Esophagus muscularis mucosa (tissue), 3 donors: ENCODE data around the gene GPR22.

Source experiments
- CTCF ChIP-seq, 3 experiments: fragments of 200-600 bp in 2 of 3; fragments of 450-650 bp in 1 of 3; sonication (generic) in 2 of 3; IDR thresholded peaks; one replicate each; pipeline ENCODE4 v1.5.1; 2017 to 2019; ENCODE audit warnings: antibody characterized with exemption in 3 of 3, mild to moderate bottlenecking in 2 of 3, moderate library complexity in 1 of 3
- POLR2A ChIP-seq: fragments of 450-650 bp; IDR thresholded peaks from one replicate; pipeline ENCODE4 v1.6.1; 2017; ENCODE audit warnings: antibody characterized with exemption, moderate library complexity, mild to moderate bottlenecking, low read depth
- POLR2AphosphoS5 ChIP-seq, 2 donors: sonication (generic); formaldehyde crosslinking; IDR thresholded peaks; one replicate each; pipeline ENCODE4 v1.6.1; 2017; ENCODE audit warnings: antibody characterized with exemption in 2 of 2

- no peak for TF ChIP-seq CTCF (IDR thresholded peaks at IDR 0.05)
- TF ChIP-seq POLR2AphosphoS5 (IDR thresholded peaks at IDR 0.05) = no peak
- TF ChIP-seq POLR2A = no peak
Observed at GRCh38 chr7:107430057-107430456, 39.8 kb upstream of the GPR22 start.
